Keratinocyte (primary cell): Measurements from ENCODE around the gene AP4B1.

ENCODE experiments used
- CTCF ChIP-seq, 3 experiments: IDR thresholded peaks in 1 of 3; conservative IDR thresholded peaks in 1 of 3; optimal IDR thresholded peaks in 1 of 3; 2 replicates in 2 of 3; 3 replicates in 1 of 3; pipeline versions ENCODE3 to v1.5.1; 2011; ENCODE audit warnings: low read length in 3 of 3, mild to moderate bottlenecking in 3 of 3, moderate library complexity in 2 of 3, control low read depth in 1 of 3, inconsistent platforms in 1 of 3; ENCODE audit not compliant: insufficient read depth in 2 of 3; ENCODE audit errors: extremely low read depth in 1 of 3
- EZH2 ChIP-seq: IDR thresholded peaks from one replicate; pipeline ENCODE4 v1.6.1; 2012; ENCODE audit warnings: inconsistent platforms, mild to moderate bottlenecking, low read length, moderate library complexity

DNA sequence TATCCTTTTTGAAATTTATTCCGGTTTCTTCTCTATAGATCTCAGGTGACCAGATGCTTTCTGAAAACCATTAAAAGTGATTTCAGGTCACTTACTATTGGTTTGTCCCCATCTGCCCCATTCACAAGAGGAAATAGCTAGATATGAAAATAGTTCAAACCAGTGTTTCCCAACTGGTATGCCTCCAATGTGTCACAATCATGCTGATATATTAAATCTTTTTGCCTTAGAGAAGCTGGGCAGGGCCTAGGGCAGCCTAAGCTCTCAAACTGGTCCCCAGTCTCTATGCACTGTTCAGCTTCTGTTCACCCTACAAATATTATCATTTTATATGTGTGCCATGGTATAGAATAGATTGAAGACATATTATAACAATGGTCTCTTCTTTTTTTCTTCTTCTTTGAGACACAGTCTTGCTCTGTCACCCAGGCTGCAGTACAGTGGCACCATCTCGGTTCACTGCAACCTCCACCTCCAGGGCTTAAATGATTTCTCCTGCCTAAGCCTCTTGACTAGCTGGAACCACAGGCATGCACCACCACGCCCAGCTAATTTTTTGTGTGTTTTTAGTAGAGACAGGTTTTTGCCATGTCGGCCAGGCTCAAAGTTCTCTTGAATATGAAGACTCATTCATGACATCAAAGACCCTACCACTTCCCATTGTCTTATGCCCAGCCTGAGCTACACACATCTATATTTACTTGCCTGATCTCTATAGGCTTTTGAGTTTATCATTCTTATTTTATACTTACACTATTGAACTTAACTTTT lies 48.8 kb downstream of the AP4B1 start:
- TF ChIP-seq EZH2 (no peak), CTCF (optimal IDR thresholded peaks at IDR 0.05 in 1 of 3, IDR thresholded peaks at IDR 0.05 in 1 of 3, conservative IDR thresholded peaks at IDR 0.05 in 1 of 3; ENCODE audit: extremely low read depth in 1 of 3, insufficient read depth in 2 of 3, low read length in 3 of 3) (no peak)
